ENCODE data around the gene PARP11. TPM values are rescaled to one million over a fixed set of nuclear protein-coding genes. Genes with fewer than 3 reads are reported as not detected.

PARP11 gene
- total RNA-seq, 2 donors from 2014 or later = 5.6 to 6.0 TPM

DNA sequence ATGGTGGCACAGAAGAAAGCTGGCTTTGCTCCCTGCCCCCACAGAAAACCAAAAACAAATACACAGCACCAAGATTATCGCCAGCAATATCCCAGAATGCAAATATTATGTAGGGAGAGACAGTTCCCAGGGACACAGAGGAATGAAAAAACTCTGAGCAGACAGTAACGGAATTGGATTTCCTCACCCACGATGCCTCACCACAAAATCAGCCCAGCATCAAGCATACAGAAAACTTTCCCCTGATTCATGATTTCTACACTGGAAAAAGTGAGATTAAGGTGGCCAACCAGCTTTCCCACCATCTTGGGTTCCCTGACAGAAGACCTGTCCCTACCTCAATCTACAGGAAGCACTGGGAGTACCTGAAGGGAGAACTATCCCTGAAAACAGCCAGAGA lies 36.6 kb downstream of the PARP11 start:
- no peak for DNase-seq
- ATAC-seq = no peak
- intact Hi-C loops (cut with DNase I) = no loop called here

DNA sequence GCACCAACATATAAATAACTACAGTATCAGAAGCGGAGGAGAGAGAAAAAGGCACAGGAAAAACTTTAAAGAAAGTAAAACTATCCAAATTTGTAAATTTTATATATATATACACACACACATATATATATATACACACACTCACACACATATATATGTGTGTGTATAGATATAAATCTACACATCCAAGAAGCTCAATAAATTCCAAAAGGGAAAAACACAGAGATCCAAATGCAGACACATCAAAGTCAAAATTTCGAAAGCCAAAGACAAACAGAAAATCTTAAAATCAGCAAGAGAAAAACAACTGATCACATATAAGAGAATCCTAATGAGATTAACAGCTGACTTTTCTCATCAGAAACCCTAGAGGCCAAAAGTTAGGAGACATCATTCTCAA lies 37.3 kb downstream of the PARP11 start:
- DNase-seq (no peak), ATAC-seq (no peak)
- intact Hi-C loops (cut with DNase I) = no loop called here

DNA sequence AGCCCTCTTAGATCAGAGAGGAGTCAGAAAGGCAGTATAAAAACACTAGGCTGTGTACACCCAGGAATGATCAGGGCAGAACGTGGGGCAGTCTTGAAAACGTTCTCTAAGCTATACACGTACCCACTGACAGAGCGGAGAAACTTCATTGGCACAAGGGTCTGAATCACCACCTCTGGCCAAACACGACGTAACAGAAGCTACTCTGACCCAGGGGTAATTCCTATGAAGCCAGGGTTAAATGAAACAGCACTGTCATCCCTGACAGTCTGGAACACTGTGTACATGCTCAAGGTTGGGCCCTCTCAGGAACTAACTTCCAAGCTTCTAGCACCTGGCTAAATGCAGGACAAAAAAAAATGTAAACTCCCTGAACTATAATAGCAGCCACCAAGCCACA lies 38.4 kb downstream of the PARP11 start:
- ATAC-seq = peak in 1 of 2 donors; percentile 27
- intact Hi-C loops (cut with DNase I) = no loop called here
- no peak for DNase-seq

DNA sequence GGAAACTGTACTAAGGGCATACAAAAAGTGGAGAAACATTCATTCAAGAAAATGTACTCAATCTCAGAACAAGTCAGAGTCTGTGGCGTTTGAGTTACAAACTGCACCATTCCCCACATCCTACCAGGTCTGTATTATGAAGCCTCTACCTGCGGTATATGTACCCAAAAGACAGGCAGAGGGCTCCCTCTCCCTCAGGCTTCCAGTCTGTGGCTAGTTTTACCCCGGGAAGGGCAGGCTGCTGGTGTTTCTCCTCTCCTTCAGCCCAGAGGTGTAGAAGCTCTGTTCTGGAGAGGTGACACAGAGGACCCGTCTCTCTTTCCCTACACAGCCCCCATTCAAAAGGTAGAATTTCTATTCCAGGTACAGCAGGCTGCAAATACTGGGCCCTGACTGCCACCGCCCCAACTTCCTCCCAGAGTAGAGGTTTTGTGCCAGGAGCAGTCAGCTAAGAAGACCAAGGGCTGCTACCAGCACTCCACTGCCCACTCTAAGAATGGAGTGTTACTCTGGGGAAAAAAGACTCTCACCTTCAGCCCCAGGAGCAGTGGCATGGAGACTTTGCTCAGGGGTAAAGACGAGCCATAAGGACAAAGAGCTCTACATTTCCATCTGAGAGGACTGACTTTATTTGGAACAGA lies 39.4 kb downstream of the PARP11 start:
- no peak for DNase-seq
- no peak for ATAC-seq
- intact Hi-C loops (cut with DNase I) = no loop called here

DNA sequence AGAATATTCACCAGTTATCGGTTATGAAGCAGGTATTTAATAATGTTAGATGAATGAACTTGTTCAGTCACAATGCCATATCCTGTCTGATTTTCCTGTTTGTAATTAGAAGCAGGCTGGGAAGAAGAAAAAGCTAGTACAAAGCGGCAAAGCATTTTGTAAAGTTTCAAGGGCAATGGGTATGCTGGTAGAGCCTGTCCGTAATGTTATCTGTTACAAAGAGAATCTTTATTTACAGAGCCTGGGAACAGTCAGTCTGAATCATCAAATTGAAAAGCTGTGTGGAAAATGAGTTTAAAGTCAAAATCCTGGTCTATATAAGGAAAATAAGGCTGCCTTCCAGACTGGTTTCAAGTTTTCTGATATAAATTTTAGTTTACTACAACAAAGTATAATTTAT lies 40.5 kb downstream of the PARP11 start:
- ATAC-seq (no peak), DNase-seq (no peak)
- intact Hi-C loops (cut with DNase I) = no loop called here

DNA sequence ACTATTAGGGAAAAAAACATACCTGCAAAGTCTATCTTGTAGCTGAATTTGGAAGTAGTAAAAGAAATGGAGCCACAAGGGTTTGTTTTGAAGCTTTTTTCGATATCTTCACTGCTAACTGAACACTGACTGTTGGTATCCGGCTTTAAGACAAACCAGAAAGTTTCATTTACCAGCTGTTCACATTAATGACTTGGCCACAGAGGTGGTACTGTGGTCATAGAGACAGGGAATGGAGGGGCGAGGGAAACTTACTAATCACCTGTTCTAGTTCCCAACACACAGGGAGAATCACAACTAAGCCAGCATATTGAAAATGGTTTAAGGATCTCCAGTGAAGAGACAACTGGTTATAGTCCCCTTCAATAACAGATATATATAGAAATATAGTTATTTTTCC lies 44.3 kb downstream of the PARP11 start:
- ATAC-seq (no peak), DNase-seq (no peak)
- intact Hi-C loops (cut with DNase I) = no loop called here

DNA sequence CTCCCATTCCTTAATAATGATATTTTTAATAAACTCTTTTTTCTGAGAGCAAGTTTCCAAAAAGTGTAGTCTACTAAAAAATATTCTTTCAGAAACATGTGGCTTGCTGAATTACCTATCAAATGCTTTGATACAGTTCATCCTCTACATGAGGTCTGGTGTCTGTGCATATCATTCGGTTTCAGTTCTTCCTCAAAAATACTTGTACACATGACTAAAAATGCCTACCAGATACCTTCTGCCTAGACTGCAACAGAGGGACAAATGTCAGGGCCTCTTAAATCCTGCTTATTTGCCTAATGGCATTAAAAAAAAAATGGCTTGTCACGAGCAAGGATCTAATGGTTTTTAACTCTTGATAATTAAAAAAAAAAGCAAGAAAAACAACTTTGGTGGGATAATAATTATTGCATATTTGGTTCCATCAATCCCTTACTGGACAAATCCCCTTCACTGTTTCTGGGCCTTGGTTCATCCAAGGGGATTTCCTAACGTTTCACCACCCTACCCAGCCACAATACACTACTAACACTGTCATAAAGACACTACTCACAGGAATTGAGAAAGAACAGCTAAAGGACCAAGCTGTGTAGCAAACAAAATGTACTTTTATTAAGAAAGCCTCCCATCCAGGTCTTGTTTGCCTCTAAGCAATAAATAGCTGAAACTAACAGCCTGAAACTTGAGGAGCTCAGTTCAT lies 45.7 kb downstream of the PARP11 start:
- no peak for ATAC-seq
- intact Hi-C loops (cut with DNase I) = no loop called here
- DNase-seq = no peak

DNA sequence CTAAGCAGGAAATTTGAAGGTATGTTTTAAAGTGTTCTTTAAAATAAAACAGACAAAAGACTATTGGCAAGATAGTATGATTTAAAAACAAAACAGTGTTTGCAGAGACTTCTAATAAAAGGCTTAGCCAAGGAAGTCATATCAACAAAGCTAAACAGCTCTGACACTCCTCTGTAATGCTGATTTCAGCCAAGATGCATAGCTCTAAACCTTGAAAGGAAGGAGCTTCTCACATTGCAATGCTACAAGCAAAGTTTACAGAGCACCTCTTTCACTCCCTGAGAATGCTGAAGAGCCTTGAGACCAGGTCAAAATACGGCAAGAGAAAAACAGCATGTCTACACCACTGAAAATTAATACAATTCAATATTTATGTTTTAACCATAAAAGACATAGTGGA lies 51.8 kb downstream of the PARP11 start:
- DNase-seq (no peak), ATAC-seq (no peak)
- intact Hi-C loops (cut with DNase I) = no loop called here

DNA sequence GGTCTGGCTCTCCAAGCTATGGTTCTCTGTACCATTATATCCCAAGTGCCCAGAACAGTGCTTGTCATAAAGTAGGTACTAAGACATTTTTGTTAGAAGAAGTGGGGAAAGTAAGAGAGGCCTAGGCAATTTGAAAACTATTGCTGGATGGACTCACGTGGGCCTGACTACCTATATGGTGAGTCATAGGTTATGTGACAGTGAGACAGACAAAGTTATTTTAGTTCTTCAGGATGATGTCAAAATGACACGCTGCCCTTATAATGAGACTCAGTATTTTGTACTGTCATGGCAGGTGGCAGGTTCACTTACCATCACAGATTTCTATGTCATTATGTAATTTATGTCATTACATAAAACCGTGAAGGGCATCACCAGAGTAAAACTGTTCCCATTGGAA lies 53.1 kb downstream of the PARP11 start:
- intact Hi-C loops (cut with DNase I) = no loop called here
- DNase-seq = no peak
- peak in 1 of 2 donors; percentile 70 for ATAC-seq

DNA sequence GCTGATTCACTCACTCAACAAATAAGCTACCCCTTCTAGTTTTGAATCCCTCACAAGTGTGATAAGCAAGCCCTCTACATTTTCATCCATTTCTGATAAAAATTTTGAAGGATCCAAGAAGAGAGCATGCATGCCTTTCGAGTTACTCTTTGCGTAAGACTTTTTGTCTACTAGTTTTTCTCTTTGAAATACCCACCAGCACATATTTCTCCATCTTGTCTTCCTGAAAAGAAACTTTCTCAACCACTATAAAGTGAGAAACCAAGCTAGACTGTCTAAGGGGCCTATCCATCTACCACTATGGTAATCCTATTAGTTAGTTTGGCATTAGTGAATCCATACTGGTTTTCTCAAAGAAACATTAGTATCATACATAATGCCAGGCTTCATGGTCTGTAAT lies 56.9 kb downstream of the PARP11 start:
- intact Hi-C loops (cut with DNase I) = no loop called here
- no peak for DNase-seq
- ATAC-seq = no peak

DNA sequence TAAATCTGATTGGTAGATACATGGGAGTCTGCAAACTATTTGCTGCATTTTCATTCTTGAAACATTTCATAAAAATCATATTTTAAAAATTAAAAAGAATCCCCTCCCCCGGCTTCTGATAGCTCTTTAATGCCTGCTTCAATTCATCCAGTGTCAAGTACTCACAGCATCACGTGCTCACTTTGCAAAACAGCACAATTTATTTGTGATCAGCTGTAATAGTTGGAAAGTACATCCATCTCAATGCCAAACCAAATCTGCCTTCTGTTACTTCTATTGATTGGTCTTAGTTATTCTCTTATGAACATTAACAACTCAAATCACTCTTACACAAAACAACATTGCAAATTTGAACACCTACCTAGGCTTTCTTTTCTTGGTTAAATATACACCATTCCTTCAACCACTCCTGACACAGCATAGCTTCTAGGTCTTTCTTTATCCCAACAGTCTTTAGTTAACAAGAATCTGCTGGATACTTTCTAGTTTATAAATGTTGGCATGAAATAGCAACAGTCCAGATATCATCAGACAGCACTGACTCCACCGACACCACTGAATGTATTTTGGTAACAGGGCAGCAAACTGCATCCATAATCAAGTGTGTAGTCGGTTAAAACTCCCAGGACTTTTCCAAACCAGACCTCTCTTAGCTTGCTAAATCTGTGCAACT lies 58.0 kb downstream of the PARP11 start:
- no peak for ATAC-seq
- intact Hi-C loops (cut with DNase I) = no loop called here
- DNase-seq = no peak

DNA sequence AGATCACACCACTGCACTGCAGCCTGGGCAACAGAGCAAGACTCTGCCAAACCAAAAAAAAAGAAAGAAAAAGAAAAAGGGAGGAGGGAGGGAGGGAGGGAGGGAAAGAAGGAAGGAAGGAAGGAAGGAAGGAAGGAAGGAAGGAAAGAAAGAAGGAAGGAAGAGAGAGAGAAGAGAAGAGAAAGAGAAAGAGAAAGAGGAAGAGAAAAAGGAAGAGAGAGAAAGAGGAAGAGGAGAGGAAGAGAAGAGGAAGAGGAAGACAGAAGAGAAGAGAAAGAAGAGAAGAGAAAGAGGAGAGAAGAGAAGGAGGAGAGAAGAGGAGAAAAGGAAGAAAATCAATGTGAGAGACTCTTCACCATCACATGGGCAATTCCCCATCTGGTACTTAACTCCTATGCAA lies 62.7 kb downstream of the PARP11 start:
- intact Hi-C loops (cut with DNase I) = no loop called here
- no peak for ATAC-seq
- no peak for DNase-seq

DNA sequence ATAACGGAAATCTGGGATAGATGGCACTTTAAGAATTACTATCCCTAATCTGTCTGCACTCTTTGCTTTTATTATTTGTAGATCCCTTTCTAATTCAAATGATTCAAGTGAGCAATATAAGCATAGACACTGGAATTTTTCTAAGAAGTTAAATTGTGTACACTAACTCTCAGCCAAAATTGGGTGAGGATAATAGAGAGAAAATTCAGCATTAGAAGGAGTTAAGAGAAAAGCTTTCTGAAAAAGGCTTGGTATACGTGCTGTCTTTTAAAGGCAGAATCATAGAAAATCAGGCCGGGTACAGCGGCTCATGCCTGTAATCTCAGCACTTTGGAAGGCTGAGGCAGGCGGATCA lies 63.2 kb downstream of the PARP11 start:
- intact Hi-C loops (cut with DNase I) = no loop called here
- DNase-seq = no peak
- no peak for ATAC-seq

DNA sequence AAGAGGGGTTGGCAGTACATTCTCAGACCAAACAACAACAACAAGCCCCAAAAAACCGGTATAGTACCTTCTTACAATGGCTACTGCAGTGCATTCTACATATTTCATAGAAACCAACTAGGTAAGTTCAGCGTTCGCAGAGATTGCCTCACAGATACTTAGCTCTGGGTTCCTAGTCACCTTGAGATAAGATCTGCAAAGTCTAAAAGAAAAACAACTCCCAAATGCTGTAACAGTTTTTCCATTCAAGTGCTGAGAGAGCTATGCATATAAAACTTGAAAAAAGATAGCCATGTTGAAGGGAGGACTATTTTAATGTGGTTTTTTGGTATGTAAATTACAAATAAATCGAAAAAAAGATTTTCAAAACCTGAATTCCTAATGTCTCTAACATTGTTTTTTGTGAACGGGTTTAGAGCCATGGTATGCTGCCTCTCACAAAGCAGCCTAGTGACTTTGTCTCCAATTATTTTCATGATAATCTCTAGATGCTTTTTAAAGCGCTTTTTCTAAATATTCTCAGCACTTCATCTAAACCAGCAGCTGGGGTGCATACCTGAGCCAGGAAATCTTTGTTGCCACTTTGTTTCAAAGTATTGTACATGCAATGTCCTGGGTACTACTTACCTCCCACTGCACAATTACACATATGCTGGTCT lies 63.7 kb downstream of the PARP11 start:
- ATAC-seq = no peak
- intact Hi-C loops (cut with DNase I) = no loop called here
- DNase-seq = no peak

DNA sequence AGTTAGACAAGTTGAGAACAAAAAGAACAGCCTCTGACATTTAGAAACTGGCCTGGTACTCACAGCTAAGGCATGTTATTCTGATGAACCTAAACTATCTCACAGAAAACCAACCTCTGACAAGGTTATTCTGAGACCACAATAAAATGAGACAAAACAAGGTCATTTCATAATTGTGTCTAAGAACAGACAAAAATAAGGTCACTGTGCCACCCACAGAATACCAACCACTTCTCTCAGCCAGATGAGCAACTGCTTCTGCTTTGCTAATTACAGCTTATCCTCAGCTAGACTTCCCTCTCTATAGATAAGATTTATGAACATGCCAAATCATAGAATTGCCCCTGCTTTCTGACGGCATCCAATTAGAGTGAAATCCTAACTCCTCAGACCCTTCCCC lies 68.1 kb downstream of the PARP11 start:
- DNase-seq (no peak), ATAC-seq (no peak)
- intact Hi-C loops (cut with DNase I) = no loop called here

DNA sequence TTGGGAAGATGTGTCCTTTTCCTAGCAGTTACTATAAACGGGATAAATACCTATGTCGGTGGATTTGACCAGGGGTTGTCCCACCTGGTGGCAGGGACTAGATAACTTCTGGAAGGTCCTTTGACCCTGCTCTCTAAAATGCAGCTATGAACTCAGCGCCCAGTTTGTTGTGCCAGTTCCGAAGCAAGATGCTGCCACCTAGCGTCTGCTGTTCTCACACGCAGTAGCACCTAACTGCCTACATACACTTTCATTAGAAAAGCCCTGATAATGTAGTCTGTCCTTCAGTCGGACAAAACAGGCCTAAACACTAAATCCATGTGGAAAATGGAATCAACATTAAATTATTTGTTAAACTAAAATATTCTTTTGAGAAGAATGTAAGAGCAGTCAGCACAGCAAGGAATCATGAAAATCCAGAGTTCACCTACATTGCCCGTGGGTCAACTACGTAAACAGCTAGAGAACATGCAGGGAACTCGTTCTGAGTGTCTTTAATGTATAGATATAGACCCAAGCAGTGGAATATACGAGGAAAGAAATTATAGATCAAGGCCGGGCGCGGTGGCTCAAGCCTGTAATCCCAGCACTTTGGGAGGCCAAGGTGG lies 69.2 kb downstream of the PARP11 start:
- DNase-seq = peak; percentile 83
- ATAC-seq = peak; percentile 55 to 79
- intact Hi-C loops (cut with DNase I) = loop anchor here (2.0 to 5.0 kb wide), 2 partner anchors 502 to 503 kb away; no protein-coding TSS in a partner anchor

DNA sequence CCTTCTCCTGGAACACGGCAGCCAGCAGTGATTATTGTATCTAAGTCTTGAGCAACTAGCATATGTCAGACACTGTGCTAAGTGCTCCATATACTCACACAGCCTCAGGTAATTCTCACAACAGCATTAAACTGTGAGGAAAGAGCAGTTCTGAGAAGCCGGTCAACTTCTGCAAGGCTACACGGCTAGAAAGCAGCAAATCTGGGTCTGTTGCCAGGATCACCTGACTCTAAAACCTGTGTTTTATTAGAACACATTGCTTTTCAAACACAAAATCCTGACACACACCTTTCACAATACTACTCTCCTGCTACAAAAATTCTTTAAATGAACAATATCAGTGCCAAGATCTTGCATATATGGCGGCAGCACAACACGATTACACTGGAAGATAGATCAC lies 70.5 kb downstream of the PARP11 start:
- no peak for ATAC-seq
- intact Hi-C loops (cut with DNase I) = loop anchor here (2.0 to 5.0 kb wide), 2 partner anchors 500 to 502 kb away; no protein-coding TSS in a partner anchor

DNA sequence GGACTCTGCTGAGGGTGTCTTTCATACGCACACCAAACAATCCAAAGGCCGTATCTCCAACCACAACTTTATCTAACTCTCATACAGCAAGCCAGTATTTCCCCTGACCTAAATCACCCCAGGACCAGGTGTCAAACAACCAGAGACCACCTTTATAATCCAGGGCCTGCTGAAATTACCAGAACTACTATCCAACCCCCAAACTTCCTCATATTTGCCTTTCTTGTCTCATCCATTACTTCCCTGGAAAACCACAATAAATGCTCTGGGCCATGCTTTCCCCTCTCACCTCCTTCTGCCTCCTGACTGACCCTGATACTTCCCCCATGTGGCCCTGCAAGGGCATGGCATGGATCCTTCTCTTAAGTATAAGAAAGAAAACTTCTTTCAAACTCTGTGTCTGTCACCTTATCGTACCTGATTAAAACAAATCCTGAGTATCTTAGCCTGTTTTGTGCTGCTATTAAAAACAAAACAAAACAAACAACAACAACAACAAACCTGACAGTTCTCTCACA lies 75.6 kb downstream of the PARP11 start:
- DNase-seq = no peak
- intact Hi-C loops (cut with DNase I) = no loop called here
- ATAC-seq = no peak

More for the DNA sequence above, 70.5 kb downstream of the PARP11 start:
- DNase-seq = no peak

DNA sequence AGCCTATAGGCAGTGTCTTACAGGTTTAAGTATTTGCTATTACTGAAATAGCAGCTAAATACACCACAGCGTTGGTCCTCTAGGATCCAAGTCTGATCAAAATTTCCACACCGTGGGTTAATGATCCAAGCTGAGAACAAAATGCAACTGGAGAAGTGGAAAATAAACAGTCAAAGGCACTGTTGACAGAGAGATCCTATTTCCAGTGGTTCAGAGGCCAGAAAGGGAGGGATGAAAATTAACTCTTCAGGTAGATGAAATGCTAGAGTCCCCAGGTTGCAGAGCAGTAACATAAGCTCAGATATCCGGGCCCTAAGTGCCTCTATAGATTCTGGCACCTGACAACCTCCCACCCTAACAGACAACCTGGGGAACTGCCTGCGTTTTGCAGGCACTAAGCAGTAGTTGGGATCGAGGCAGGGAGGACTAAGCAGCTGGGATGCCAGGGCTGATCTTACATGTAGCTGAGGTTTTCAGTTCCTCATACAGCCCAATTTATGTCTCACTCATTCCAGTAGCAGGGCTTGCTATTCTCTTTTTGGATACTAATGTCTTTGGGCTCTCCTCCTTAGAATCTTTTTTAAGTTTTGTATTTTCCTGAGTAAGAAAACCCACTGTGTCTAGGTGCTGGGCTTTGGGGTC lies 77.6 kb downstream of the PARP11 start:
- intact Hi-C loops (cut with DNase I) = no loop called here
- DNase-seq (no peak), ATAC-seq (no peak)

Data from left cardiac atrium (tissue), 4 donors.